Measurements from ENCODE around the gene NUDT15. TPM values are rescaled to one million over a fixed set of nuclear protein-coding genes. Genes with fewer than 3 reads are reported as not detected.
"Not testable (repeated sequence)": the region's sequence is repeated elsewhere in the genome, so short reads cannot be mapped to it uniquely, and the experiment has no call there.

The NUDT15 gene
- total RNA-seq, 1 donor from 2014 or later = 30.7 TPM

DNA sequence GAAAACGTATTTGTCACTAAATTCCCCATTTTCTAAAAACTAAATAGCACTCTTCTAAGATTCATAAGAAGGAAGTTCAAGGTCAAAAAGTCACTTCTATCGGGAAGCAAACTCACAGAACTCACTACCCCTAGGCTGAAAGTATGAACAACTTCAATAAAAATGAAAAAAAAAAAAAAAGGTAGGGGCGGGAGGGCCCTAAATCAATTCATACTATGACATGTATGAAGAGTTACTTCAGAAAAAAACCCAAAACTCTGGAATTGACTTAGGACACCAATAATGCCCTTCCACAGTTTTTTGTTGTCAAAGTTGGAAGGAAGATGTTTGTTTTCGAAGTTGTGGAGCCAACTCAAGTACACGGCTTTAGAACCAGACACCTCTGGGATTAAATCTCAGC is 37.6 kb upstream of the NUDT15 start:
- Mint-ChIP-seq H3K36me3 (ENCODE audit: insufficient read depth) (peaks cover 4% of the 10 kb centered on the region), H3K4me3 (ENCODE audit: low read depth) (peak overlapping the region; percentile 96), H3K4me1 (ENCODE audit: low read depth) (peaks cover 30% of the 10 kb centered on the region), H3K27me3 (no peaks in the 10 kb centered on the region), H3K9me3 (ENCODE audit: low read depth) (no peaks in the 10 kb centered on the region), H3K27ac (peak overlapping the region; percentile 96)
- TF ChIP-seq, protein P1, sequence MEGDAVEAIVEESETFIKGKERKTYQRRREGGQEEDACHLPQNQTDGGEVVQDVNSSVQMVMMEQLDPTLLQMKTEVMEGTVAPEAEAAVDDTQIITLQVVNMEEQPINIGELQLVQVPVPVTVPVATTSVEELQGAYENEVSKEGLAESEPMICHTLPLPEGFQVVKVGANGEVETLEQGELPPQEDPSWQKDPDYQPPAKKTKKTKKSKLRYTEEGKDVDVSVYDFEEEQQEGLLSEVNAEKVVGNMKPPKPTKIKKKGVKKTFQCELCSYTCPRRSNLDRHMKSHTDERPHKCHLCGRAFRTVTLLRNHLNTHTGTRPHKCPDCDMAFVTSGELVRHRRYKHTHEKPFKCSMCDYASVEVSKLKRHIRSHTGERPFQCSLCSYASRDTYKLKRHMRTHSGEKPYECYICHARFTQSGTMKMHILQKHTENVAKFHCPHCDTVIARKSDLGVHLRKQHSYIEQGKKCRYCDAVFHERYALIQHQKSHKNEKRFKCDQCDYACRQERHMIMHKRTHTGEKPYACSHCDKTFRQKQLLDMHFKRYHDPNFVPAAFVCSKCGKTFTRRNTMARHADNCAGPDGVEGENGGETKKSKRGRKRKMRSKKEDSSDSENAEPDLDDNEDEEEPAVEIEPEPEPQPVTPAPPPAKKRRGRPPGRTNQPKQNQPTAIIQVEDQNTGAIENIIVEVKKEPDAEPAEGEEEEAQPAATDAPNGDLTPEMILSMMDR (IDR thresholded peaks at IDR 0.05; ENCODE audit: unreplicated experiment) = no peak
- no peak for DNase-seq (ENCODE audit: low spot score, unreplicated experiment)

DNA sequence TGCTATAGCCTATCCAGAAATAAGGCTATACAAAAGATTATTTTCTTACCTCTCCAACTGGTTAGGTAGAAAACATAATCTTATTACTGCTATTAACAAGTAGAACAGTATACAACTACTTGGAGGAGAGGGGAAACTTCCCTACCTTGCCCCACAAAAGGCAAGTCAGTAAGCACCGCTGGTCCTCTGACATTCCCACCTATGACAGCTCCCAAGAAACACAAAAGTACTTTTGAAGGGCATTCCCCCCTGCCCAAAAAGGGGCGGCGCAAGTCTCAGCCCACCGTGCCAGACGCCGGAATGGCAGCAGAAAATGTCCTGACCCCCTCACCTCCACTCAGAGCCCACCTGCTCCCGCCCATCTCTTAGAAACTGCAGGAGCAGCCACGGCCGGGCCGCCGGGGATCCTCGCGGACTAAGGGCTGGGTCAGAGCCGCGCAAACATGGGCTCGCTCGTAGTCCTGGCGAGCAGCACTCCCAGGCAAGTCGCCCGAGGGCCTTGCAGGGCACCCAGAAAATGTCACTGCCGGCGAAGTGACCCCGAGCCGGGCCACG is 36.9 kb upstream of the NUDT15 start:
- no peaks in the 10 kb centered on the region for H3K9me3 Mint-ChIP-seq (ENCODE audit: low read depth)
- H3K27me3 Mint-ChIP-seq = no peaks in the 10 kb centered on the region
- TF ChIP-seq, protein P1 (IDR thresholded peaks at IDR 0.05; ENCODE audit: unreplicated experiment) = no peak
- no peak for DNase-seq (ENCODE audit: low spot score, unreplicated experiment)
- peaks cover 4% of the 10 kb centered on the region for H3K36me3 Mint-ChIP-seq (ENCODE audit: insufficient read depth)
- H3K4me1 Mint-ChIP-seq (ENCODE audit: low read depth) = peaks cover 32% of the 10 kb centered on the region
- H3K27ac Mint-ChIP-seq = peak overlapping the region; percentile 96
- H3K4me3 Mint-ChIP-seq (ENCODE audit: low read depth) = peak overlapping the region; percentile 96

DNA sequence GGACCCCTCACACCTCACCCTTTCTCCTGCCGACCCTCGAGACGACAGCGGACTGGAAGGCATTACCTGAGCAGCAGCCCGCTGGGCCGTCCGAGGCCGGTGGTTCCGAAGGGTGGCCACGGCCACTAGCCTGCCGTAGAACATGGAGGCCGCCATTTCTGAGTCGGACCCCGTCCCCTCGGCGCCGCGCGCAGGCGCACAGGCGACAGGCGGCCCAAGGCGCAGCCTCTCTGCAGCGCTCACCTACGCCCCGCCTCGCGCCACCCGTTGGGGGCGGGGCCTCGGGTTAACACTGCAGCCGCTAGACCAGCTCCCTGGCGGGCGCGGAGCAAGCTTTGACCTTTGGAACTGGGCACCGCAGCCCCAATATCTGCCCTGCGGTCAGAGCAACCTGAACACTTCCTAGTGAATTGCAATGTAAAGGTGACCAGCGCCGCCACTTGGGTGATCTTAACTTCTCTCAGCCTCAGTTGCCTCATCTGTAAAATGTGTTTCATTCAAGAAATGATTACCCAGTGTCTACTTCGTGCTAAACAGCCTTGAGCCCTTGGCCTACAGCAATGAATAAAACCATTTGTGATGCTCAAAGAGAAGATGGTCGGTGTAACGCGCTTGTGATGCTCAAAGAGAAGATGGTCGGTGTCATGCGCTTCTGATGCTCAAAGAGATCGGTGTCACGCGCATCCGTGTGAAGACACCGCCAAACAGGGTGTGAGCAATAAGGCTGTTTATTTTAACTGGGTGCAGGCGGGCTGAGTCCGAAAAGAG is 36.2 kb upstream of the NUDT15 start, which contains the start of gene SUCLA2:
Gene SUCLA2 (minus strand): TSS at position 160 of the 768 bp plus-strand sequence. CDS start 4 bp downstream, at position 156.
- Mint-ChIP-seq H3K27ac (peak within 1 kb of the TSS; percentile 96), H3K4me3 (ENCODE audit: low read depth) (peak within 1 kb of the TSS; percentile 96), H3K9me3 (ENCODE audit: low read depth) (no peaks in the 10 kb centered on the region), H3K36me3 (ENCODE audit: insufficient read depth) (peaks cover 3% of the 10 kb centered on the region), H3K4me1 (ENCODE audit: low read depth) (peaks cover 32% of the 10 kb centered on the region), H3K27me3 (no peaks in the 10 kb centered on the region)
- DNase-seq (ENCODE audit: low spot score, unreplicated experiment) = peak; percentile 94
- TF ChIP-seq, protein P1 (IDR thresholded peaks at IDR 0.05; ENCODE audit: unreplicated experiment) = no peak

DNA sequence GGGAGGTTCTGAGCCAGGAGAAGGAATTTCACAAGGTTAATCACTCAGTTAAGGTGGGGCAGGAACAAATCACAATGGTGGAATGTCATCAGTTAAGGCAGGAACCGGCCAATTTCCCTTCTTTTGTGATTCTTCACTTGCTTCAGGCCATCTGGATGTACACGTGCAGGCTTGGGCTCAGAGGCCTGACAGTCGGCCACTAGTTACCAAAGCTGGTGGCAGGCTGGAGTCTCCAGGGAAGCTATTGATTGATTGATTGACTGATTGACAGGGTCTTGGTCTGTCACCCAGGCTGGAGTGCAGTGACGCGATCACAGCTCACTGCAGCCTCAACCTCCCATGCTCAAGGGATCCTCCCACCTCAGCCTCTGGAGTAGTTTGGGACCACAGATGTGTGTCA is 35.5 kb upstream of the NUDT15 start:
- not testable (repeated sequence) for H3K27me3 Mint-ChIP-seq; DNase-seq (ENCODE audit: low spot score, unreplicated experiment)
- H3K4me1 Mint-ChIP-seq (ENCODE audit: low read depth) = peaks cover 32% of the 10 kb centered on the region

DNA sequence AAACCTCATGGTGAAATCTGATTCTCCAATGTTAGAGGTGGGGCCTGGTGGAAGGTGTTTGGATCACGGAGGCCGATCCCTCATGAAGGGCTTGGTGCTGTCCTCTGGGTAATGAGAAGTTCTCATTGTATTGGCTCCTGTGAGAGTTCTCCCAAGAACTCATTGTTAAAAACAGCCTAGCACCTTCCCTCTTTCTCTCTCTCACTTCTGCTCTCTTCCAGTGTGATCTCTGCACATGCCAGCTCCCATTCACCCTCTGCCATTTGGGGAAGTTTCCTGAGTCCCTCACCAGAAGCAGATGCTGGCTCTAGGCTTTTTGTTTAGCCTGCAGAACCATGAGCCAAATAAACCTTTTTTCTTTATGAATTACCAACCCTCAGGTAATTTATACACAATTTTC is 33.3 kb upstream of the NUDT15 start:
- Mint-ChIP-seq H3K4me3 (ENCODE audit: low read depth) (no peak overlapping the region), H3K9me3 (ENCODE audit: low read depth) (no peaks in the 10 kb centered on the region), H3K27me3 (no peaks in the 10 kb centered on the region), H3K4me1 (ENCODE audit: low read depth) (peaks cover 32% of the 10 kb centered on the region), H3K27ac (peak overlapping the region; percentile 80), H3K36me3 (ENCODE audit: insufficient read depth) (no peaks in the 10 kb centered on the region)
- no peak for DNase-seq (ENCODE audit: low spot score, unreplicated experiment)
- TF ChIP-seq, protein P1 (IDR thresholded peaks at IDR 0.05; ENCODE audit: unreplicated experiment) = no peak

More for the DNA sequence above, 35.5 kb upstream of the NUDT15 start:
- not testable (repeated sequence) for H3K36me3 Mint-ChIP-seq (ENCODE audit: insufficient read depth); H3K9me3 Mint-ChIP-seq (ENCODE audit: low read depth)
- Mint-ChIP-seq H3K27ac (peak overlapping the region; percentile 91), H3K4me3 (ENCODE audit: low read depth) (peak overlapping the region; percentile 96)

All from progenitor cell of endocrine pancreas (in vitro differentiated cells).